Upper lobe of left lung (tissue), 4 donors: ENCODE data around the gene PRKAR1B.

Experiments used
- CTCF ChIP-seq, 6 experiments: fragments of 450-650 bp in 4 of 6; fragments of 200-600 bp in 2 of 6; sonication (generic) in 2 of 6; IDR thresholded peaks; one replicate each; pipeline ENCODE4 v1.5.1; 2016 to 2019; ENCODE audit warnings: antibody characterized with exemption in 6 of 6
- POLR2A ChIP-seq, 4 donors: fragments of 450-650 bp; IDR thresholded peaks; one replicate each; pipeline ENCODE4 v1.5.1; 2016 to 2017; ENCODE audit warnings: antibody characterized with exemption in 4 of 4, mild to moderate bottlenecking in 2 of 4
- POLR2AphosphoS5 ChIP-seq, 2 donors: sonication (generic); formaldehyde crosslinking; IDR thresholded peaks; one replicate each; pipeline ENCODE4 v1.5.1; 2017; ENCODE audit warnings: antibody characterized with exemption in 2 of 2

GRCh38 chr7:582081-582835, 144.8 kb downstream of the PRKAR1B start:
- no peak for TF ChIP-seq CTCF (IDR thresholded peaks at IDR 0.05)
- TF ChIP-seq POLR2AphosphoS5 (IDR thresholded peaks at IDR 0.05), result no peak
- no peak for TF ChIP-seq POLR2A (IDR thresholded peaks at IDR 0.05)
